Thoracic aorta (tissue), 2 donors: ENCODE results near the gene SAPCD2. TPM values are rescaled to one million over a fixed set of nuclear protein-coding genes. Genes with fewer than 3 reads are reported as not detected.

ENCODE experiments used
- ATAC-seq: fragments of 150-250 bp; one replicate; pipeline ENCODE4 v1.8.0; 2017; ENCODE audit warnings: low read depth; ENCODE audit not compliant: insufficient number of reproducible peaks, low FRiP score
- DNase-seq: peaks from one replicate; pipeline ENCODE4 v3.0.0-alpha.2; 2020; ENCODE audit warnings: low spot score
- H3K27ac ChIP-seq, 2 donors: fragments of 200-600 bp; sonication (generic); 1 replicate in 1 of 2; 2 replicates in 1 of 2; pipeline ENCODE4 v1.5.1; 2016; ENCODE audit warnings: mild to moderate bottlenecking in 2 of 2, moderate library complexity in 2 of 2
- H3K27me3 ChIP-seq: fragments of 200-600 bp; sonication (generic); replicated peaks from 2 replicates; pipeline ENCODE4 v1.6.0; 2016; ENCODE audit warnings: mild to moderate bottlenecking; ENCODE audit not compliant: insufficient read depth
- H3K36me3 ChIP-seq: fragments of 200-600 bp; sonication (generic); one replicate; pipeline ENCODE4 v1.5.1; 2016
- H3K4me1 ChIP-seq, 2 donors: fragments of 200-600 bp; sonication (generic); 1 replicate in 1 of 2; 2 replicates in 1 of 2; pipeline versions ENCODE4 v1.5.1 to v1.6.0; 2016; ENCODE audit warnings: low read depth in 2 of 2, mild to moderate bottlenecking in 1 of 2; ENCODE audit not compliant: control insufficient read depth in 1 of 2
- H3K4me3 ChIP-seq: fragments of 200-600 bp; sonication (generic); 2 replicates; pipeline ENCODE4 v1.5.1; 2016; ENCODE audit warnings: mild to moderate bottlenecking
- H3K9me3 ChIP-seq: fragments of 200-600 bp; sonication (generic); 2 replicates; pipeline ENCODE4 v1.5.1; 2016
- total RNA-seq, 2 donors: library from RNA; depleted of rRNA; stranded (reverse); fragments of >200 nt; gene quantifications; one replicate each; pipeline versions ENCODE4 v1.1.0 to v1.2.3, GENCODE V29; 2016
- TF ChIP-seq, protein P1 (sequence below): fragments of 200-600 bp; sonication (generic); IDR thresholded peaks from one replicate; pipeline ENCODE4 v1.5.1; 2019; ENCODE audit warnings: antibody characterized with exemption

The SAPCD2 gene
- total RNA-seq, 2 donors from 2014 or later: 0.41 to 0.92 TPM

DNA sequence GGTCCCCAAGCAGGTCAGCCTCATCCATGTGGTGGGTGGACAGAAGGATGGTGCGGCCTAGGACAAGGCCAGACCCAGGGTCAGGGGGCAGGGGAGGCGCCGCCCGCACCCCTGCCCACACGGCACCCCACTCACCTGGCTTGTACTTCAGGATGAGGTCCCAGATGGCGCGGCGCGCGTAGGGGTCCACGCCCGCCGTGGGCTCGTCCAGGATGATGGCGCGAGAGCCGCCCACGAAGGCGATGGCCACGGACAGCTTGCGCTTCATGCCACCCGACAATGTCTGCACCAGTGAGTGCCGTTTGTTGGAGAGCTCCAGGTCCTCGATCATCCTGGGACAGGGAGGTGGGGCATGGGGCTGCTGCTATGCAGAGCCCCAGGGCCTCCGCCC, 54.8 kb downstream of the SAPCD2 start:
- DNase-seq (no peak), ATAC-seq (no peak)
- Histone ChIP-seq H3K4me3 (no peak overlapping the region), H3K36me3 (peaks cover 27% of the 10 kb centered on the region), H3K27me3 (no peaks in the 10 kb centered on the region), H3K9me3 (no peaks in the 10 kb centered on the region), H3K27ac (no peak overlapping the region), H3K4me1 (no peaks in the 10 kb centered on the region)
- TF ChIP-seq, protein P1, sequence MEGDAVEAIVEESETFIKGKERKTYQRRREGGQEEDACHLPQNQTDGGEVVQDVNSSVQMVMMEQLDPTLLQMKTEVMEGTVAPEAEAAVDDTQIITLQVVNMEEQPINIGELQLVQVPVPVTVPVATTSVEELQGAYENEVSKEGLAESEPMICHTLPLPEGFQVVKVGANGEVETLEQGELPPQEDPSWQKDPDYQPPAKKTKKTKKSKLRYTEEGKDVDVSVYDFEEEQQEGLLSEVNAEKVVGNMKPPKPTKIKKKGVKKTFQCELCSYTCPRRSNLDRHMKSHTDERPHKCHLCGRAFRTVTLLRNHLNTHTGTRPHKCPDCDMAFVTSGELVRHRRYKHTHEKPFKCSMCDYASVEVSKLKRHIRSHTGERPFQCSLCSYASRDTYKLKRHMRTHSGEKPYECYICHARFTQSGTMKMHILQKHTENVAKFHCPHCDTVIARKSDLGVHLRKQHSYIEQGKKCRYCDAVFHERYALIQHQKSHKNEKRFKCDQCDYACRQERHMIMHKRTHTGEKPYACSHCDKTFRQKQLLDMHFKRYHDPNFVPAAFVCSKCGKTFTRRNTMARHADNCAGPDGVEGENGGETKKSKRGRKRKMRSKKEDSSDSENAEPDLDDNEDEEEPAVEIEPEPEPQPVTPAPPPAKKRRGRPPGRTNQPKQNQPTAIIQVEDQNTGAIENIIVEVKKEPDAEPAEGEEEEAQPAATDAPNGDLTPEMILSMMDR: no peak

DNA sequence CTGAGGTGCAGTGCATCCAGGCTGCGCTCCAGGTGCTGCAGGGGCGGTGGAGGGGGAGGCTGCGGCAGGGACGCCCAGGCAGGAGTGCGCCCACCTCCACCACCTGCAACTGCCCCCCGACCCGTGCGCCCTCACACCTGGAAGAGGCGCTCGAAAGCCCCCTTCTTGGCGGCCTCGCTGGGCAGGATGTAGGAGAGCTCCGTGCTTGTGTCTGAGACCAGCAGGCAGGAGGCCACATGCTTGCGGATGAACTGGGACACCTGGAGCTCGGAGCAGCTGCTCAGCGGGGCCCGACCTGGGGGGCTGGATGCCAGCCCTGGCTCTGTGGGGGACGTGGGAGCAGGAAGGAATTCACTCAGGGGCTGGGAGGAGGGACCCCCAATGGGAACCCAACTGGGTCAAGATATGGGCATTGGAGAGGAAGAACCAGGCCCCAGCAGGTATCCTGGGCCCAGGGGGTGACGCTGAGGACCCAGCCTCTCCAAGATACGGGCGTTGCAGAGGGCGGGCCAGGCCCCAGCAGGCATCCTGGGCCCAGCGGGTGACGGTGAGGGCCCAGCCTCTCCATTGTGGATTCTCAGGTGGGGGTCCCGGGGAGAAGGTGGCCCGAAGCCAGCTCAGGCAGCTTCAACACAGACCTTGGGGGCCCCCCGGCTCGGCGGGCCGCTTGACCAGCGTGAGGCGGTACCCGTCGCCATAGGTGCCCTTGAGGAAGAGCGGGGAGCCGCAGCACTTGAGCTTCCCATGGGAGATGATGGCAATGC, 55.4 kb downstream of the SAPCD2 start:
- Histone ChIP-seq H3K4me1 (no peaks in the 10 kb centered on the region), H3K27ac (no peak overlapping the region), H3K9me3 (no peaks in the 10 kb centered on the region), H3K27me3 (no peaks in the 10 kb centered on the region), H3K4me3 (no peak overlapping the region), H3K36me3 (peaks cover 27% of the 10 kb centered on the region)
- no peak for DNase-seq
- no peak for ATAC-seq
- TF ChIP-seq, protein P1: no peak

DNA sequence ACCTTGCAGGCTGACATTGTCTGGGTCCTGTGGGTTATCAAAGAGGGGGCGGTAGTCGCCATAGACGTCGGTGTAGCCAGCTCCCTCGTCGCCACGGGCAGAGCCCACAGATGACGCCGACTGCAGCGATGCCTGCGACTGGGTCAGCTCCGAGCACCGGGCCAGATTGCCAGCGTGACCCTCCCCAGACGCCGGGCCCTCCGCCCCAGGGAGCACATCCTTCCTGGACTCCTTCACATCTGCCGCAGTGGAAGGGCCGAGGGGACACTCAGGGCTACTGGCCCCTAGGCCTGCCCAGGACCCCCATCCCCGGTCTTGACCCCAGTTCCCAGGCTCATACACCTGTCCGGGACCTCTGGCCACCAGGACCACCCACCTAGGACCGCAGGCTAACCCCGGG, 56.2 kb downstream of the SAPCD2 start:
- ATAC-seq (no peak), DNase-seq (no peak)
- Histone ChIP-seq H3K4me3 (no peak overlapping the region), H3K27ac (no peak overlapping the region), H3K36me3 (peaks cover 31% of the 10 kb centered on the region), H3K9me3 (no peaks in the 10 kb centered on the region), H3K27me3 (no peaks in the 10 kb centered on the region), H3K4me1 (no peaks in the 10 kb centered on the region)
- TF ChIP-seq, protein P1: no peak

DNA sequence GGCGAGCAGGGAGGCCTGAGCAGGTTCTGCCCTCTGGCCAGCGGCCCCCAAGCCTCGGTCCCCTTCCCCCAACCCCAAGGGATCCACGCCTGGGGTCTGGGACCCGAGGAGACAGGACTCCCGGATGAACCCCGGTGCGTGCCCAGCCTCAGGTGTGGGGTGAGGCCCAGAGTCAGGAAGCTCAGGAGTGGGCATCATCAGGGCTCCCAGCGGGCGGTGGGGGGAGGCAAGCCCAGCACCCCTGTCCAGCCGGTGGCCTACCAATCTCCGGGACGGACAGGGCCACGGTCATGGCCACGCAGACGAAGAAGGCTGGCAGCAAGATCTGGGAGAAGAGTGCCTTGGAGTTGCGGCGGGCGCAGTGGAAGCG, 56.8 kb downstream of the SAPCD2 start:
- Histone ChIP-seq H3K4me3 (no peak overlapping the region), H3K27me3 (no peaks in the 10 kb centered on the region), H3K27ac (no peak overlapping the region), H3K4me1 (no peaks in the 10 kb centered on the region), H3K9me3 (no peaks in the 10 kb centered on the region), H3K36me3 (peaks cover 31% of the 10 kb centered on the region)
- ATAC-seq: no peak
- TF ChIP-seq, protein P1: no peak
- no peak for DNase-seq

DNA sequence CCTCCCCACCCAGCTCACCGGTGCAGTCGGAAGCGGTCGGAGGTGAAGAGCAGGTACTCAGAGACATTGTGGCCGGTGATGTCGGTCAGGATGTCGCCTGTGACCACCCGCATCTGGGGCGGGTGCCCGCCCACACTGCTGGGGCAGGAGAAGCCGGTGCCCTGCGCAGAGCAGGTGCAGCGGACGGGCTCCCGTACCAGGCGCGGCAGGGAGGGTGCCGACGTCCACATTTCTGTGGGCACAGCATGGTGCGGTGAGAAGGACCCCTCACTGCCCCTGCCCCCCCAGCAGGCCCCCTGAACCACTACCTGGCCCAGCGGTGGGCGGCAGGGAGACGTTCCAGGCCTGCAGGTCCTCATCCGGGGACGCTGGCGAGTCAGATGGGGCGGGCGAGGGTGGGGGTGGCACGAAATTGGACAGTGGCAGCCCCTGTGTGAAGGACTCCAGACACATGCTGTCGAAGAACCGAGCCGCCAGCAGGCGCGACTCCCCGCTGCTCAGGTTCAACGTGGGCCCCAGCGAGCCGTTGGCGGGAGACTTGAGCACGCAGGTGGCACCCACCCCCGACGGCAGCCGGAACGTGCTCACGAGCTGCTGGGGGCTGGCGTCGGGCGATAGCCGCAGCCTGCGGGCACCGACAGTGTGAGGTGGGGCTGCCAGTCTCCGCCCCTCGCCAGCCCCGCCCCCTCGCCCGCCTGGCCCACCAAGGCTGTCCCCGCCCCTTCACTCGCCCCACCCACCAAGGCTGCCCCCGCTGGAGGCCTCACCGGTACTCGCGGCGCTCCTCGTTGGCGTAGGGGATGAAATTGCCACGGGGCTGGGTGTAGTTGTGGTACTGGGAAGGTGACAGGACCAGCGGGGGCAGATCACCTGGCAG, 57.4 kb downstream of the SAPCD2 start:
- no peak for ATAC-seq
- no peaks in the 10 kb centered on the region for H3K9me3 ChIP-seq
- no peak overlapping the region for H3K4me3 ChIP-seq
- H3K27ac ChIP-seq: no peak overlapping the region
- no peaks in the 10 kb centered on the region for H3K4me1 ChIP-seq
- TF ChIP-seq, protein P1: no peak
- DNase-seq: no peak
- H3K36me3 ChIP-seq: peaks cover 29% of the 10 kb centered on the region
- no peaks in the 10 kb centered on the region for H3K27me3 ChIP-seq
